GM23338 (cell line): Measurements from ENCODE around the gene NFIA.

Experiments
- CREB1 ChIP-seq: fragments of 250-450 bp; sonication (Bioruptor Pico); IDR thresholded peaks from 2 replicates; pipeline ENCODE4 v1.5.0; 2020; ENCODE audit warnings: low read depth, mild to moderate bottlenecking, moderate library complexity
- EZH2 ChIP-seq: fragments of 200-600 bp; sonication (generic); IDR thresholded peaks from one replicate; pipeline ENCODE4 v1.8.0; 2017; ENCODE audit warnings: antibody characterized with exemption, mild to moderate bottlenecking, low read depth; ENCODE audit not compliant: unreplicated experiment
- EZH2phosphoT487 ChIP-seq: fragments of 200-600 bp; sonication (generic); IDR thresholded peaks from one replicate; pipeline ENCODE4 v1.8.1; 2018; ENCODE audit warnings: antibody characterized with exemption; ENCODE audit not compliant: unreplicated experiment
- POLR2AphosphoS5 ChIP-seq: IDR thresholded peaks from 2 replicates; pipeline ENCODE4 v1.6.1; 2016; ENCODE audit warnings: antibody characterized with exemption, low read depth
- STAT1 ChIP-seq: IDR thresholded peaks from one replicate; pipeline ENCODE4 v1.6.1; 2016; ENCODE audit warnings: antibody characterized with exemption; ENCODE audit not compliant: unreplicated experiment
- TF ChIP-seq, protein P1 (sequence below), 2 experiments: fragments of 200-600 bp in 1 of 2; sonication (generic) in 1 of 2; conservative IDR thresholded peaks; 2 replicates each; pipeline versions ENCODE4 v1.5.1 to v1.6.1; 2016 to 2017; ENCODE audit warnings: antibody characterized with exemption in 2 of 2, low read depth in 2 of 2, mild to moderate bottlenecking in 2 of 2, moderate library complexity in 1 of 2

GRCh38 chr1:61276246-61276645, 193.9 kb downstream of the NFIA start:
- TF ChIP-seq, protein P1, sequence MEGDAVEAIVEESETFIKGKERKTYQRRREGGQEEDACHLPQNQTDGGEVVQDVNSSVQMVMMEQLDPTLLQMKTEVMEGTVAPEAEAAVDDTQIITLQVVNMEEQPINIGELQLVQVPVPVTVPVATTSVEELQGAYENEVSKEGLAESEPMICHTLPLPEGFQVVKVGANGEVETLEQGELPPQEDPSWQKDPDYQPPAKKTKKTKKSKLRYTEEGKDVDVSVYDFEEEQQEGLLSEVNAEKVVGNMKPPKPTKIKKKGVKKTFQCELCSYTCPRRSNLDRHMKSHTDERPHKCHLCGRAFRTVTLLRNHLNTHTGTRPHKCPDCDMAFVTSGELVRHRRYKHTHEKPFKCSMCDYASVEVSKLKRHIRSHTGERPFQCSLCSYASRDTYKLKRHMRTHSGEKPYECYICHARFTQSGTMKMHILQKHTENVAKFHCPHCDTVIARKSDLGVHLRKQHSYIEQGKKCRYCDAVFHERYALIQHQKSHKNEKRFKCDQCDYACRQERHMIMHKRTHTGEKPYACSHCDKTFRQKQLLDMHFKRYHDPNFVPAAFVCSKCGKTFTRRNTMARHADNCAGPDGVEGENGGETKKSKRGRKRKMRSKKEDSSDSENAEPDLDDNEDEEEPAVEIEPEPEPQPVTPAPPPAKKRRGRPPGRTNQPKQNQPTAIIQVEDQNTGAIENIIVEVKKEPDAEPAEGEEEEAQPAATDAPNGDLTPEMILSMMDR (conservative IDR thresholded peaks at IDR 0.05; ENCODE audit: low read depth in 2 of 2): no peak
- TF ChIP-seq EZH2: no peak
- TF ChIP-seq POLR2AphosphoS5: no peak
- no peak for TF ChIP-seq CREB1 (CRISPR knock-in tag)
- no peak for TF ChIP-seq STAT1
- TF ChIP-seq EZH2phosphoT487: no peak
